ENCODE data around the gene ELP1. TPM values are rescaled to one million over a fixed set of nuclear protein-coding genes. Genes with fewer than 3 reads are reported as not detected.
A peak's percentile ranks its signal among the peaks of the same experiment; 100 is the strongest.
"Not testable (repeated sequence)": the region's sequence is repeated elsewhere in the genome, so short reads cannot be mapped to it uniquely, and the experiment has no call there.

ELP1 gene
- total RNA-seq, 2 donors from 2014 or later = 11.8 to 21.6 TPM

DNA sequence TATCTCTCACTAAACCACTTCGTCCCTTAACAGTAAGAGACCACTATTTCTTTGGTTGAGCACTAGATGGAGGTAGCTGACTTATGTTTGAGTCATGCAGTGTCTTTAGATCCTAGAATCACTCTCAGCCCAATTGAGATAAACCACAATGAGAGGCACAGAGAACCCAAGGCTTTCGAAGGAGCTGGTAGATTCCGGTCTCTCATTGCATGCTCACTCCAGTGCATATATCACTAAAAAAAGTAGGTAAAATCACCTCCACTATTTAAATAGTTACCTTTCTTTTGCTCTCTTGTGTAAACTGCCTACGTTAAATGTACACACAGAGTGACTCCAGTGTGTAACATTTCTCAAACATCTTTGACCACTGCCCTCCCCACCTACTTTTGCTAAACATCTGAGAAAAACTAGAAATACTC is 44.3 kb downstream of the ELP1 start:
- no peak overlapping the region for H3K9ac ChIP-seq (ENCODE audit: low read depth in 2 of 2, low read length in 2 of 2)
- H3K9me3 ChIP-seq = no peaks in the 10 kb centered on the region
- no peak overlapping the region for H3K27ac ChIP-seq
- H3K36me3 ChIP-seq = no peaks in the 10 kb centered on the region
- H3K27me3 ChIP-seq = no peaks in the 10 kb centered on the region
- H3K4me1 ChIP-seq = no peaks in the 10 kb centered on the region
- H3K4me3 ChIP-seq = no peak overlapping the region
- intact Hi-C loops (cut with DNase I) = no loop called here
- TF ChIP-seq, protein P1, sequence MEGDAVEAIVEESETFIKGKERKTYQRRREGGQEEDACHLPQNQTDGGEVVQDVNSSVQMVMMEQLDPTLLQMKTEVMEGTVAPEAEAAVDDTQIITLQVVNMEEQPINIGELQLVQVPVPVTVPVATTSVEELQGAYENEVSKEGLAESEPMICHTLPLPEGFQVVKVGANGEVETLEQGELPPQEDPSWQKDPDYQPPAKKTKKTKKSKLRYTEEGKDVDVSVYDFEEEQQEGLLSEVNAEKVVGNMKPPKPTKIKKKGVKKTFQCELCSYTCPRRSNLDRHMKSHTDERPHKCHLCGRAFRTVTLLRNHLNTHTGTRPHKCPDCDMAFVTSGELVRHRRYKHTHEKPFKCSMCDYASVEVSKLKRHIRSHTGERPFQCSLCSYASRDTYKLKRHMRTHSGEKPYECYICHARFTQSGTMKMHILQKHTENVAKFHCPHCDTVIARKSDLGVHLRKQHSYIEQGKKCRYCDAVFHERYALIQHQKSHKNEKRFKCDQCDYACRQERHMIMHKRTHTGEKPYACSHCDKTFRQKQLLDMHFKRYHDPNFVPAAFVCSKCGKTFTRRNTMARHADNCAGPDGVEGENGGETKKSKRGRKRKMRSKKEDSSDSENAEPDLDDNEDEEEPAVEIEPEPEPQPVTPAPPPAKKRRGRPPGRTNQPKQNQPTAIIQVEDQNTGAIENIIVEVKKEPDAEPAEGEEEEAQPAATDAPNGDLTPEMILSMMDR (IDR thresholded peaks at IDR 0.05) = no peak
- no peak for DNase-seq

DNA sequence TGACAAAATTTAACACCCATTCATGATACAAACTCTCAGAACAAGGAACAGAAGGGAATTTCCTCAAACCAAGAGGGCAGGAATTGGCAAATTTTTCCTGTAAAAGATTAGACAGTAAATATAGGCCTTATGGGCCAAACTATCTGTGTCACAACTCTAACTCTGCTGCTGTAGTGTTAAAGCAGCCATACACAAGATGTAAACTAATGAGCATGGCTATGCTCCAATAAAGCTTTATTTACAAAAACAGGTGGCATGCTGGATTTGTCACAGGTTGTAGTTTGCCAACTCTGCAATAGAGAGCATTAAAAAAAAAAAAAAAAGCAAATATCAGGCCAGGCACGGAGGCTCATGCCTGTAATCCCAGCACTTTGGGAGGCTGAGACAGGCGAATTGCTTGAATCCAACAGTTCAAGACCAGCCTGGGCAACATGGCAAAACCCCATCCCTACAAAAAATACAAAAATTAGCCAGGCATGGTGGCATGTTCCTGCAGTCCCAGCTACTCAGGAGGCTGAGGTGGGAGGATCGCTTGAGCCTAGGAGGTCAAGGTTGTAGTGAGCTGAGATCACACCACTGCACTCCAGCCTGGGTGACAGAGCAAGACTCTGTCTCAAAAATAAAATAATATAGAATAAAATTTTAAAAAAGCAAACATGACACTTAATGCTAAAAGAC is 47.2 kb downstream of the ELP1 start:
- H3K4me1 ChIP-seq; H3K36me3 ChIP-seq; H3K27me3 ChIP-seq; DNase-seq; intact Hi-C loops (cut with DNase I); H3K4me3 ChIP-seq; H3K9me3 ChIP-seq; H3K27ac ChIP-seq; H3K9ac ChIP-seq (ENCODE audit: low read depth in 2 of 2, low read length in 2 of 2): not testable (repeated sequence)

DNA sequence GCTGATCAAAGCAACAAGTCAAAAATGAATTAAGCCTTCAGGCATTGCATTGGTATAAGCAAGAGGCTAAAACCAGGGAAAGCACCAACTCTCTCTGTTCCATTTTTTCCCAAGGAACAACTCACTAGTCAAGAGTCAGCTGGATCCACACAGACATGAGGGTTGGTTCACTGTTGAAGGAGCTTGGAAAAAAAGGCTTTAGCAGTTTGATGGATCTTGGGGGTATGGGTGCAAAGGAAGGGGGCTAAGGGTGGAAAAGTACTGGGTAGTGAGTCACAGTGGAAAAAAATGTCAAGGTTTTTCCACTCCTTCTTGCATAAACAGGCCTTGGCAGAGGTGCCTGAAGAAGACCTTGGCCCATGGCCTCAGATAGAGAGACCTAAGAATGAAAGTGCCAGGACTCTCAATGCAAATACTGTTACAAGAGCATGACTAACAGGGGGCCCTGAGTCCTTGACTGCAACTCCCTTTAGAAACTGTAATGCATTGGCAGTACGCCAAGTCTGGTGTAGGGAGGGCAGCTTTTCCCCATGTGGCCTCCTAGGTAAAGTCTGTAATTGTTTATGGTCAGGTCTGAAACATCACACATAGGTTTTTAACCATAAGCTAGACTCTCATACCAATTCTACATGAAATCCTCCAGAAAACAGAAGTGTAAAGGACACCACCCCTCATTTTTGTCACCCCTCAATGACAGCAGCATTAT is 48.1 kb downstream of the ELP1 start:
- peak; percentile 42 for DNase-seq
- TF ChIP-seq, protein P1 (IDR thresholded peaks at IDR 0.05) = no peak
- H3K9me3 ChIP-seq = no peaks in the 10 kb centered on the region
- no peak overlapping the region for H3K9ac ChIP-seq (ENCODE audit: low read depth in 2 of 2, low read length in 2 of 2)
- intact Hi-C loops (cut with DNase I) = no loop called here
- no peaks in the 10 kb centered on the region for H3K27me3 ChIP-seq
- no peaks in the 10 kb centered on the region for H3K4me1 ChIP-seq
- H3K4me3 ChIP-seq = no peak overlapping the region
- no peak overlapping the region for H3K27ac ChIP-seq
- no peaks in the 10 kb centered on the region for H3K36me3 ChIP-seq

DNA sequence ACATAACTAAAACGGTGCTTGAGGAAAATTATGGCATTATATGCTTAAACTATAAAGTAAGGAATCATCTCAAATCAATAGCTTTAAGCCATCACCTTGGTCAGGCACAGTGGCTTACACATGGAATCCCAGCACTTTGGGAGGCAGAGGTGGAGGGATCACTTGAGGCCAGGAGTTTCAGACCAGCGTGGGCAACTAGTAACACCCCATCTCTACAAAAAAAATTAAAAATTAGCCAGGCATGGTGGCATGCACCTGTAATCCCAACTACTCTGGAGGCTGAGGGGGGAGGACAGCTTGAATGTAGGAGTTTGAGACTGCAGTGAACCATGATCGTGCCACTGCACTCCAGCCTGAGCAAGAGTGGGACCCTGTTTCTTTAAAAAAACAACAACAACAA is 49.2 kb downstream of the ELP1 start:
- no peak overlapping the region for H3K9ac ChIP-seq (ENCODE audit: low read depth in 2 of 2, low read length in 2 of 2)
- no peaks in the 10 kb centered on the region for H3K4me1 ChIP-seq
- H3K27ac ChIP-seq = no peak overlapping the region
- no peak overlapping the region for H3K4me3 ChIP-seq
- H3K36me3 ChIP-seq = peaks cover 4% of the 10 kb centered on the region
- no peaks in the 10 kb centered on the region for H3K27me3 ChIP-seq
- no peak for DNase-seq
- intact Hi-C loops (cut with DNase I) = no loop called here
- no peaks in the 10 kb centered on the region for H3K9me3 ChIP-seq
- TF ChIP-seq, protein P1 (IDR thresholded peaks at IDR 0.05) = no peak

DNA sequence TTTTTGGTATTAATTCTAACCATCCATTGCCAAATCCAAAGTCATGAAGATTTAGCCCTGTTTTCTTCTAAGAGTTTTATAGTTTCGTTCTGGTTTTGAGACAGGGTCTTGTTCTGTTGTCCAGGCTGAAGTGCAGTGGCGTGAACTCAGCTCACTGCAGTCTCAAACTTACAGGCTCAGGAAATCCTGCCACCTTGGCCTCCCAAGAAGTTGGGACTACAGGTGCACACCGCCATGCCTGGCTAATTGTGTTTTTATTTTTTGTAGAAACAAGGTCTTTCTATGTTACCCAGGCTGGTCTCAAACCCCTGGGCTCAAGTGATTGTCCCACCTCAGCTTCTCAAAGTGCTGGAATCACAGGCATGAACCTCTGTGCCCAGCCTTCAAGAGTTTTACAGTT is 50.8 kb downstream of the ELP1 start:
- TF ChIP-seq, protein P1 (IDR thresholded peaks at IDR 0.05) = no peak
- no peak overlapping the region for H3K9ac ChIP-seq (ENCODE audit: low read depth in 2 of 2, low read length in 2 of 2)
- intact Hi-C loops (cut with DNase I) = no loop called here

More for the DNA sequence above, 50.8 kb downstream of the ELP1 start:
- no peaks in the 10 kb centered on the region for H3K9me3 ChIP-seq
- DNase-seq = no peak
- no peak overlapping the region for H3K27ac ChIP-seq
- H3K27me3 ChIP-seq = no peaks in the 10 kb centered on the region
- H3K36me3 ChIP-seq = peaks cover 9% of the 10 kb centered on the region
- H3K4me1 ChIP-seq = no peaks in the 10 kb centered on the region
- no peak overlapping the region for H3K4me3 ChIP-seq

All from colonic mucosa (tissue), 4 donors.